DOHH2 (cell line): ENCODE measurements around the gene AP4E1.

ENCODE experiments used
- H3F3A ChIP-seq: fragments of 200-600 bp; sonication (generic), shearing (Covaris generic); 2 replicates; pipeline ENCODE4 v1.6.0; 2016; ENCODE audit warnings: antibody characterized with exemption, mild to moderate bottlenecking; ENCODE audit not compliant: control insufficient read depth, insufficient read depth
- H3K27ac ChIP-seq: fragments of 200-600 bp; sonication (generic); 2 replicates; pipeline ENCODE4 v1.5.1; 2014; ENCODE audit warnings: low read depth, mild to moderate bottlenecking, low read length, moderate library complexity
- H3K27me3 ChIP-seq: fragments of 200-600 bp; sonication (generic); 2 replicates; pipeline ENCODE4 v1.6.1; 2014; ENCODE audit warnings: mild to moderate bottlenecking, low read length, mixed read lengths; ENCODE audit not compliant: control insufficient read depth
- H3K36me3 ChIP-seq: fragments of 200-600 bp; sonication (generic); 2 replicates; pipeline ENCODE4 v1.6.1; 2014; ENCODE audit warnings: mild to moderate bottlenecking, low read length, moderate library complexity, mixed read lengths; ENCODE audit not compliant: control insufficient read depth
- H3K4me1 ChIP-seq: fragments of 200-600 bp; sonication (generic); 2 replicates; pipeline ENCODE4 v1.6.1; 2014; ENCODE audit warnings: mild to moderate bottlenecking, low read length, mixed read lengths; ENCODE audit not compliant: control insufficient read depth
- H3K4me2 ChIP-seq: fragments of 200-600 bp; sonication (generic); 2 replicates; pipeline ENCODE4 v1.6.0; 2014; ENCODE audit warnings: mild to moderate bottlenecking, low read length, moderate library complexity
- H3K4me3 ChIP-seq: fragments of 200-600 bp; sonication (generic); 2 replicates; pipeline ENCODE4 v1.5.1; 2014; ENCODE audit warnings: mild to moderate bottlenecking, low read length, mixed read lengths
- H3K79me2 ChIP-seq: fragments of 200-600 bp; sonication (generic); 2 replicates; pipeline ENCODE4 v1.6.1; 2014; ENCODE audit warnings: mild to moderate bottlenecking, low read length, mixed read lengths; ENCODE audit not compliant: control insufficient read depth
- H3K9me2 ChIP-seq: fragments of 200-600 bp; sonication (generic); replicated peaks from 2 replicates; pipeline ENCODE4 v1.6.1; 2014; ENCODE audit warnings: mild to moderate bottlenecking, low read length, mixed read lengths; ENCODE audit not compliant: control insufficient read depth
- H3K9me3 ChIP-seq: fragments of 200-600 bp; sonication (generic); 2 replicates; pipeline ENCODE4 v1.6.1; 2014; ENCODE audit warnings: antibody characterized with exemption, low read length, mixed read lengths; ENCODE audit not compliant: control insufficient read depth, insufficient read depth
- H4K20me1 ChIP-seq: fragments of 200-600 bp; sonication (generic); 2 replicates; pipeline ENCODE4 v1.6.0; 2014; ENCODE audit warnings: low read depth, mild to moderate bottlenecking, antibody characterized with exemption, low read length, moderate library complexity; ENCODE audit not compliant: control insufficient read depth, insufficient read depth
- EZH2phosphoT487 ChIP-seq: fragments of 200-600 bp; sonication (generic); IDR thresholded peaks from 2 replicates; pipeline ENCODE4 v1.6.1; 2017; ENCODE audit warnings: borderline replicate concordance, mild to moderate bottlenecking, antibody characterized with exemption, low read length, moderate library complexity, mixed read lengths
- TF ChIP-seq, protein P1 (sequence below): fragments of 200-600 bp; sonication (generic); IDR thresholded peaks from one replicate; pipeline ENCODE4 v1.5.1; 2014; ENCODE audit warnings: antibody characterized with exemption, mild to moderate bottlenecking, low read depth, low read length; ENCODE audit not compliant: poor library complexity, severe bottlenecking

The AP4E1 gene

GRCh38 chr15:50978580-50978979 lies 70.1 kb downstream of the AP4E1 start:
- Histone ChIP-seq H3K27me3 (no peaks in the 10 kb centered on the region), H3K9me2 (no peaks in the 10 kb centered on the region), H3K79me2 (no peaks in the 10 kb centered on the region; the same call in 1 of the 2 replicates), H3K9me3 (no peaks in the 10 kb centered on the region), H3K36me3 (peaks cover 43% of the 10 kb centered on the region), H3K27ac (no peak overlapping the region), H4K20me1 (no peaks in the 10 kb centered on the region), H3K4me2 (no peak overlapping the region), H3F3A (no peaks in the 10 kb centered on the region), H3K4me1 (no peaks in the 10 kb centered on the region), H3K4me3 (no peak overlapping the region)
- TF ChIP-seq EZH2phosphoT487: no peak
- TF ChIP-seq, protein P1, sequence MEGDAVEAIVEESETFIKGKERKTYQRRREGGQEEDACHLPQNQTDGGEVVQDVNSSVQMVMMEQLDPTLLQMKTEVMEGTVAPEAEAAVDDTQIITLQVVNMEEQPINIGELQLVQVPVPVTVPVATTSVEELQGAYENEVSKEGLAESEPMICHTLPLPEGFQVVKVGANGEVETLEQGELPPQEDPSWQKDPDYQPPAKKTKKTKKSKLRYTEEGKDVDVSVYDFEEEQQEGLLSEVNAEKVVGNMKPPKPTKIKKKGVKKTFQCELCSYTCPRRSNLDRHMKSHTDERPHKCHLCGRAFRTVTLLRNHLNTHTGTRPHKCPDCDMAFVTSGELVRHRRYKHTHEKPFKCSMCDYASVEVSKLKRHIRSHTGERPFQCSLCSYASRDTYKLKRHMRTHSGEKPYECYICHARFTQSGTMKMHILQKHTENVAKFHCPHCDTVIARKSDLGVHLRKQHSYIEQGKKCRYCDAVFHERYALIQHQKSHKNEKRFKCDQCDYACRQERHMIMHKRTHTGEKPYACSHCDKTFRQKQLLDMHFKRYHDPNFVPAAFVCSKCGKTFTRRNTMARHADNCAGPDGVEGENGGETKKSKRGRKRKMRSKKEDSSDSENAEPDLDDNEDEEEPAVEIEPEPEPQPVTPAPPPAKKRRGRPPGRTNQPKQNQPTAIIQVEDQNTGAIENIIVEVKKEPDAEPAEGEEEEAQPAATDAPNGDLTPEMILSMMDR: no peak

- no peaks in the 10 kb centered on the region for H3K79me2 ChIP-seq
- TF ChIP-seq EZH2phosphoT487: no peak
- TF ChIP-seq, protein P1: no peak
- no peaks in the 10 kb centered on the region for H3K4me1 ChIP-seq
- H3K27me3 ChIP-seq: no peaks in the 10 kb centered on the region
- no peak overlapping the region for H3K4me3 ChIP-seq
- H3K27ac ChIP-seq: no peak overlapping the region
- H3K9me2 ChIP-seq: no peaks in the 10 kb centered on the region
- no peak overlapping the region for H3K4me2 ChIP-seq
- H4K20me1 ChIP-seq: no peaks in the 10 kb centered on the region
- H3K36me3 ChIP-seq: peaks cover 45% of the 10 kb centered on the region
- H3K9me3 ChIP-seq: no peaks in the 10 kb centered on the region
- no peaks in the 10 kb centered on the region for H3F3A ChIP-seq
Observed at GRCh38 chr15:50979041-50979440, 70.6 kb downstream of the AP4E1 start.

DNA sequence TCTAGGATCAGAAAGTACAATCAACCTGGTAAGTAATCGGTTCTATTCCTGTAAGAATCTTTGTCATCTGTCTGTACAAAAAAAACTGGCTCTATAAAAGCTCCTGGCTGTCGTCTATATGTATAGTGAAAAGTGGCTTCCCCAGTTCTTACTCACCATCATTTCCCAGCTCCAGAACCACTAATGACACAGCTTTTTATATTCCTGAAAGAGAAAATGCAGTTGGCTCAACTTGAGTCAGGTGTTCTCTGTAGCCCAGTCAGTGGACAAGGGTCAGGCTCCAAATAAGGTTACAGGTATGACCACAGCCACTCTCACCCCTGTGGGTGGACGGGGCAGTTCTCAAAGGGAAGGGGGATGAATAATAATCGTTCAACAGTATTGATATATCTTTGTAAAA lies 85.1 kb downstream of the AP4E1 start:
- no peaks in the 10 kb centered on the region for H3K9me3 ChIP-seq
- no peak overlapping the region for H3K4me3 ChIP-seq
- no peak overlapping the region for H3K4me2 ChIP-seq
- H3F3A ChIP-seq: no peaks in the 10 kb centered on the region
- no peaks in the 10 kb centered on the region for H3K27me3 ChIP-seq
- H3K9me2 ChIP-seq: no peaks in the 10 kb centered on the region
- H3K27ac ChIP-seq: no peak overlapping the region
- TF ChIP-seq, protein P1: no peak
- H4K20me1 ChIP-seq: no peaks in the 10 kb centered on the region
- H3K79me2 ChIP-seq: no peaks in the 10 kb centered on the region; the same call in 1 of the 2 replicates
- H3K36me3 ChIP-seq: peaks cover 26% of the 10 kb centered on the region
- H3K4me1 ChIP-seq: no peaks in the 10 kb centered on the region

DNA sequence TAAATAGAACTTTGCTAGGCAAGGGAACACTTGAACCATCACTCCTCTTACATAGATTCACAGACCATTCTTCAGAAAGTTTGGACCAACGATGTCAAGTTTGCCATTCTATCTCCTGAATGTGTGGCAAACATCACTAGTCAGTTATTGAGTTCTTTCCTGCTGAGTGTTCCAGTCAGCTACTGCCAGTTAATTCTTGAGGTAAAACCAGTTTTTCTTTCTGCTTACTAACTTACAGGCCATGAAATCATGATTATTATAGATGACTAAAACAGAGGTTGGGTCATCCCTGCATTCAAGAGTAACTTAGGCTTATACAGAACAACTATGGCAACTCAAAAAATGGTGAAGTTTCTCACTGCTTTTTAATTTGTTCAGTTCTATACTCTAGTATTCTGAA lies 88.2 kb downstream of the AP4E1 start:
- Histone ChIP-seq H3F3A (no peaks in the 10 kb centered on the region), H3K9me3 (no peaks in the 10 kb centered on the region), H3K9me2 (no peaks in the 10 kb centered on the region), H3K4me3 (no peak overlapping the region), H3K4me1 (no peaks in the 10 kb centered on the region), H4K20me1 (no peaks in the 10 kb centered on the region), H3K79me2 (no peaks in the 10 kb centered on the region), H3K36me3 (peaks cover 35% of the 10 kb centered on the region), H3K27me3 (no peaks in the 10 kb centered on the region), H3K4me2 (no peak overlapping the region), H3K27ac (no peak overlapping the region)
- no peak for TF ChIP-seq EZH2phosphoT487
- TF ChIP-seq, protein P1: no peak
